Measurements from ENCODE around the gene MADD.
"Not testable (repeated sequence)": the region's sequence is repeated elsewhere in the genome, so short reads cannot be mapped to it uniquely, and the experiment has no call there.

MADD gene

DNA sequence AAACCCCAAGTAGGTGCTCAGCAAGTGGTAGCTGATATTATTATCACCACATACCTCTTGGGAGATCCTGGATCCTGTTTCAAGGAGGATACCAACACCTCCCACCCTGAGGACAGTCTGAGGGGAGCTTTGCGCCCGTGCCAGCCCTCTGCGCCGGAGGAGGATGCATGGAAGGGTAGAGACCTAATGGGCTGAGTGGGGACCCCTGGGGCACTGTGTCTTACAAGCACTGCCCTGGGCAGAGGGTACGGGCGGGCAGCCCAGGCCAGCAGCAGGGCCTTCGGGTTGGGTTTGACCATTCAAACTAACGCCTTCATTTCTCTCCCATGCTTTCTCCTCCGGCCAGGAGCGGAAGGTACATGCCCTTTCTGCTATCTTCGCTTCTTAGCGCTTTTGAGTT lies 56.3 kb downstream of the MADD start:
- DNase-seq = no peak

DNA sequence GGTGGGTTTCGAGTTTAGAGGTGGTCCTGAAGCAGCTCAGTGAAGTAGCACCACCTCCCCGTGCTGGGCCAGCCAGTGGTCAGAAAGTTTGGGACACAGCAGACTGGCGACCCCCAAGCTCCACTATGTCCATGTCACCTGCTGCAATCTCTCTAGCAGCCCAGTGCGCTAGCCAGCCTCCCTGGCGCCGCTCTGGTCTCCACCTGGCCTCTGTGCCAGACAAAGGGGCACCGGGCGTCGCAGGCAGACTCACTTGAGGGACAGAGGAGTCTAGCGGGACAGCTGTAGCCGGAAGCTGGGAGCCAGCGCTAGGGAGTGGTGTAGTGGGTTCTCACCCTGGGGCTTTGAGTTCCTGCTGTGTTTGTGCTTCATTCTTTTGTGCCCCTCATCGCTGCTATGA lies 57.1 kb downstream of the MADD start:
- DNase-seq = no peak

DNA sequence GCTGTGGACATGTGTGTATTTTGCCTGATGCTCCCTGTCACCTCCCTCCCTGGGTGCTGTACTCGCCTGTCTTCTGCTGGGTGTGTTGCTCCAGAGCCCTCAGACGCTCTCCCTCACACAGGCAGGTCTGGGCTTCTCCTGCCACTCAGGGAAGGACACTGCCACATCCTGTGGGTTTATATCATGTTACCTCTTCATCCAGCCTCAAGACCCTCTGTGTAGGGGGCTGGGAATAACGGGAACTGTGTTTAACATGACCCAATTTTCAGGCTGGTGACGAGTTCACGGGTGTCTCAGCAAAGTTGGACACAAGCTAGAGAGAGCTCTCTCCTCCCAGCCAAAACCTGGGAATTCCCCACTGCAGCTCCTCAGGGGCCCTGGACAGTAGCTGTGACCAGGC lies 58.0 kb downstream of the MADD start:
- no peak for DNase-seq

DNA sequence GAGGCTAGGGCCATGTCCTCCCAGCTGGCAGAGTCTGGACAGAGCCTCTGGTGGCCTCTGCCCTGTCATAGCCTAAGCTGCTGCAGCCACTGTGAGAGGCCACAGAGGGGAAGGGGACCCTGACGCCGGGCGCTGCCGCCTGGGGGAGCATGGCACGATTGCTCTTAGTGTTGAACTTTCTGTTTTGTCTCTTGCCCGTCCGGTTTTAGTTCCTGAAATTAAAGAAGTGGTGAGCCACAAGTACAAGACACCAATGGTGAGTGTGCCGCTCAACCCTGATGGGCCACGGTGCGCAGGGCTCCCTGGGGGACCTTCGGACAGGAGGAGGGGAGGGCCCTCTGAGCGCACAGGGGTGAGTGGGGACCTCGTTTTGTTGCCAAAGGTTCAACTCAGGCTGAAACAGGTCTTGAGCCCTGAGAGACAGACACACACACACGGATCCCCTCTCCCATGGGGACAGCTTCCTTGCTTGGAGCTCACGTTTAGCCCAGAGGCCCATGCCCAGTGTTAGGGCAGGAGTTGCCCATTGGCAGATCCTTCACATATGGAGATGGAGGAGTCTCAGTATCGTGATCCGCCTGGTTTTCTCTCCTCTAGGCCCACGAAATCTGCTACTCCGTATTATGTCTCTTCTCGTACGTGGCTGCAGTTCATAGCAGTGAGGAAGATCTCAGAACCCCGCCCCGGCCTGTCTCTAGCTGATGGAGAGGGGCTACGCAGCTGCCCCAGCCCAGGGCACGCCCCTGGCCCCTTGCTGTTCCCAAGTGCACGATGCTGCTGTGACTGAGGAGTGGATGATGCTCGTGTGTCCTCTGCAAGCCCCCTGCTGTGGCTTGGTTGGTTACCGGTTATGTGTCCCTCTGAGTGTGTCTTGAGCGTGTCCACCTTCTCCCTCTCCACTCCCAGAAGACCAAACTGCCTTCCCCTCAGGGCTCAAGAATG lies 58.8 kb downstream of the MADD start:
- no peak for DNase-seq

DNA sequence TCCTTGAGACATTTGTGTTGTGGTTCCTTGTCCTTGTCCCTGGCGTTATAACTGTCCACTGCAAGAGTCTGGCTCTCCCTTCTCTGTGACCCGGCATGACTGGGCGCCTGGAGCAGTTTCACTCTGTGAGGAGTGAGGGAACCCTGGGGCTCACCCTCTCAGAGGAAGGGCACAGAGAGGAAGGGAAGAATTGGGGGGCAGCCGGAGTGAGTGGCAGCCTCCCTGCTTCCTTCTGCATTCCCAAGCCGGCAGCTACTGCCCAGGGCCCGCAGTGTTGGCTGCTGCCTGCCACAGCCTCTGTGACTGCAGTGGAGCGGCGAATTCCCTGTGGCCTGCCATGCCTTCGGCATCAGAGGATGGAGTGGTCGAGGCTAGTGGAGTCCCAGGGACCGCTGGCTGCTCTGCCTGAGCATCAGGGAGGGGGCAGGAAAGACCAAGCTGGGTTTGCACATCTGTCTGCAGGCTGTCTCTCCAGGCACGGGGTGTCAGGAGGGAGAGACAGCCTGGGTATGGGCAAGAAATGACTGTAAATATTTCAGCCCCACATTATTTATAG lies 59.6 kb downstream of the MADD start:
- no peak for DNase-seq

DNA sequence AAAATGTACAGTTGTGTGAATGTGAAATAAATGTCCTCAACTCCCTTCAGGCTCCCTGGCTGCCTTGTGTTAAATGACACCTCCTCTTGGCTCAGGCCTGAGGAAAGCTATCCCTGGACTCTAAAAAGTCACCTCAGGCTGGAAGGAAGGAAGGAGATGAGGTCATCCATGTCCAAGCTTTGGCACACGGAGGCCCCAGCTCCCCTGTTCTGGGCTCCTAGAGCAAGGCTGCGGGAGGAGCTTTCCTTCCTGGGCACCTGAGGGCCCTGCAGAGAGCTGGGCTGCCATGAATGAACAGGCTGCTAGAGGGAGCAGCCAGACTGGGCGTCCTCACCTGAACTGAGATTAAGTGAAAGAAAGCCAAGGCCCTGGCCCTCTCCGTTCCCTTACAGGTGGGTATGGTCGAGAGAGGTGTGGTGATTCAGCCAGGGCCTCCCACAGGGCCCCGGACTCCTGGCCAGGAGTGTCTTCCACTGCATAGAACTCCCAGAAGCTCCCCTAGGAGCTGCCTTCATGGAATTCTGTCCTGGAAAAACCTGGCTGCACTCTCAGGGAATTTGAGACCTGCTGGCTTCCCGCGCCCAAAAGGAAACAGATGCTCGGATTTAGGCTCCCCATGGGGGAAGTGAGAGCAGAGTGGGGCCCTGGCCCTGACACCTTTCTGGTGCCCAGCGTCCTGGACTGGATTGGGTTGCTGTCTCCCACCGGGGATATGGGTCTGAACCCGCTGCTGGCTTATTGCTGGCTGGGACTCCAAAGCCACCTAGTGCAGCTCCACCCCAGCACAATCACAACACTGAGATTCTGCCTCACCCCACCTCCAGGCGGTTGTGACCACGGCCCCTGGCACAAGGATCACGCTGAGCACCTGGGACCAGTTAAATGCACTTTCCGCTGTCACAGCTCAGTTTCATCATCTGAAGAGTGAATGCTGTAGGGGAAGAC lies 60.3 kb downstream of the MADD start:
- DNase-seq = no peak

DNA sequence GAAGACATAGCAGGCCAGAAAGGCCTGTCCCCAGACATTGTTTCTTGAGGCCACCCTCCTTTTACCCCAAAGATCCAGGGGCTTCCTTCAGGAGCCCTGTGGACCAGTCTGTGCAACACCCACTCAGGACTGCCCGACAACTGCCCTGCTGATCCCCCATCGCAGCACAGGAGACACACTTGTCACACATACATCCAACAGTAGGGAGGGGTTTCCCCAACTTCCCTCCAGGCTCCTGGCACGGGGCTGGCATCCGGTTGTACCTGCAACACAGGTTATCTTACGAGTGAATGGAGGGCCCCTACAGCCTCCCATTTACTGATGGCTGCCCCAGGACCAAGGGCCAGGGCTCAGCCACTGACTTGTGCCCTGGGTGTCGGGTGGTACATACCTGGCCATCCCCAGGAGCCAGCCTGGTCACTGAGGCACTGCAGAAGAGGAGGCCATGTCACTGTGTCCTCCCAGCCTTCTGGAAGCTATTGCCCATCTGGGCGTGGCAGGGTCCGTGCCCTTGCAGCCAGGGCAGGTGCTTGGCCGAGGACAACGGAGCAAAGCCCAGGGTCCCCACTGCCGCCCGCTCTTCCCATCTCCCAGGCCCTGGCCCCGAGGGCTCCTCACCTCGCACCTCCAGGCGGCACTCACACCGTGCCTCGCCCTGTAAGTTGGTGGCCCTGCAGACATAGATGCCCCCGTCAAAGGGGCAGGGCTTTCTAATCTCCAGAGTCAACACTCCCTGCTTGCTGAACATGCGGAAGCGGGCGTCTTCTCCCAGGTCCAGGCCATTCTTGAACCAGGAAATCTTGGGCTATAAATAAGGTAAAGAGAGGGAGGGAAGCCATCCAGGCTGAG lies 61.7 kb downstream of the MADD start:
- no peak for DNase-seq

DNA sequence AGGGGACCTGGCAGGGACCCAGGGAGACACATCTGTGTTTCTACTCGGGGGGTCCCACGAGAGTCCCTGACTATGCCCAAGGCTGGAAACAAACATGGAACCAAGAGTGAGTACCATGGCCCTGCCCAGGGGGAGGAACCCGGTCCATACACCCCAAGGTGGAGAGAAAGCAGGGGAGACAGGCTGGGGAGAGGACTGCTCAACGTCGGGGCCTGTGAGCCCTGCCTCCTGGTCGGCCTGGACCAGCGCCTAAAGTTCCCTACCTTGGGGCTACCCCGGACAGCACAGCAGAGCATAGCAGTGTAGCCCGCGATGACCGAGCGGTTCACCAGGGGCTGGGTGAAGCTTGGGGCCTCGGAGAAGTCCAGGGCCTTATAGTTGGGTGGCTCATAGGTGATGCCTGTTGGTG lies 62.4 kb downstream of the MADD start:
- no peak for DNase-seq

DNA sequence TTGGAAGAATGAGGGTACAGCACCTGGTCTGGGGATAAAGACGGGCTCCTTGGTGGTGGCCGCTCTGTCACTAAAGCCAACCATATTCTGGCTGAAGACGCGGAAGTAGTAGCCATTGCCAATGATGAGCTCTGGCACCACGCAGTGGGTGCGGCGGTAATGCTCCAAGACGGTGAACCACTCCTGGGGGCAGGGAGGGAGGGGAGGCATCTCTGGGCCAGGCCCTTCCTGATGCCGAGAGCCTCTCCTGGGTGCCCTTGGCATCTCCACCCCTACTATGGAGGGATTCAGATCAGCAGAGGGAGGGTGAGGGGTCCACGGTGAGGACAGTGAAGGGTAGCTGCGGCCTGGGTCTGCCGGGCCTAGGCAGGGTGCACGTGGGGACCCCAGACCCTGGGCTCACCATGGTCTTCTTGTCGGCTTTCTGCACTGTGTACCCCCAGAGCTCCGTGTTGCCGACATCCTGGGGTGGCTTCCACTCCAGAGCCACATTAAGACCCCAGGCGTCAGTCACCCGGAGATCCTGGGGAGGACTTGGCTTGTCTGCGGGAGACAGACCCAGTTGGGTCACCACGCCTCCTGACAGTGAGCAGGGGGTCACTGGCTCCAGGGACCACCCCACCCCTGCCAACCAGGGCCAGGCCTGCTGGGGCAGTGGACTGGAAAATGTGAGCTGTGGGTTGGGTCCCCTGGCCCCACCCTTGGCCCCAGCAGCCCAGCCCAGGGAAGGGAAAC lies 63.0 kb downstream of the MADD start:
- DNase-seq = no peak

DNA sequence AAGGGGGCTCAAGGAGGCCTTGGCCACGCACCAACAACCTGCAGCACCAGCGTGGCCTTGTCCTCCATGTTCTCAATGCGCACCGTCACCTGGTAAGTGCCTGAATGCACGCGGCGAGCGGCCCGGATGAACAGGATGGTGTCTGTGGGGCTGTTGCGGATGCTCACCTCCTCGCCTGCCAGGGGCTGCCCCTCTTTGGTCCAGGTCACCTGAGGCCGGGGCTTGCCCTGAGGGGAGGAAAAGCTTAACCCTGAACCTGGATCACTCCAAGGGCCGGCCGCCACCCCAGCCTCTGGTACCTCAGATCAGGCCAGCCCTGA lies 63.6 kb downstream of the MADD start:
- no peak for DNase-seq

DNA sequence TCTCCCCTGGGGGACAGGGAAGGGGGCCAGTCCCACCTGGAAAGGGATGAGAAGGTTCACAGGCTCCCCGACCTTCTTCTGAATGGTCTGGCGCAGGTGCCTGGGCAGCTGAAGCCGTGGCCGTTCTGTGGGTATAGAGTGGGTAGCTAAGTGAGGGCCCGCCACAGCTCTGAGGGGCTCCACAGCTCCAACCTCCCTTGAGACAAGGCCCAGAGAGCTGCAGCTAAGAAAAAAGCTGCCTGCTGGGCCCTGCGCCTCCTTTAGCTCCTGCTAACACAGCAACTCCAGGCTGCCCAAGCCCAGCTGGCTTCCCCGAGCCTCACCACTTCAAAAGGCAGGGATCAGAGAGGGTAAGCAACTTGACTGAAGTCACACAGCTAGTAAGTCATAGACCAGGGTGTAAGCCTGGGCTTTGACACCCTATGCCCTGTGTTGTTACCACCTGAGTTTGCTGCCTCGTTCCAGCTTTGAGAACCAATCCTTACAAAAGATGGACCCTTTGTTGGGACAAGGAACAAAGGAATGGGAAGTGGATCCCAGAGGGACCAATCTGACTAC lies 64.0 kb downstream of the MADD start:
- no peak for DNase-seq

DNA sequence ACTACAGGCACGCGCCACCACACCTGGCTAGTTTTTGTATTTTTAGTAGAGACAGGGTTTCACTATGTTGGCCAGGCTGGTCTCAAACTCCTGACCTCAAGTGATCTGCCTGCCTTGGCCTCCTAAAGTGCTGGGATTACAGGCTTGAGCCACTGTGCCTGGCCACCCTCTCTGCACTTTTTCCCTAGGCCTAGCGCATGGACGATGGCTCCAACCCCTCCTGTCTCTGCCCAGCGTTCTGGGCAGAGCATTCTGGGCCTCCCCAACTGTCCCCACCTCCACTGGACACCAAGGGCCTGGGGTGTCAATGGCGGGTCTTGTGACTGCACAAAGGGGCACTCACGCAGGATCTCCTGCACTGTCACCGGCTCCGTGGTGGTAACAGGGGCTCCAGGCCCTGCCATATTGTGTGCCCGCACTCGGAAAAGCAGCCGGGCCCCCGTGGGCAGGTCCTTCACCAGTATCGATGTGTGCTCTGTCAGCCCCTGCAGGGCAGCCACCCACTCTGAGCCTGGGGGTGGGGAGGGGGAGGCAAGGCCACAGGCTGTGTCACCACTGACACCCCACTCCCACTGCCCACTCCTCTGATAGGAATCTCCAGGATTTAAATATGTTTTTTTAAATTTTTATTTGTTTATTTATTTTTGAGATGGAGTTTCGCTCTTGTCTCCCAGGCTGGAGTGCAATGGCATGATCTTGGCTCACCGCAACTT lies 64.9 kb downstream of the MADD start:
- DNase-seq = not testable (repeated sequence)

DNA sequence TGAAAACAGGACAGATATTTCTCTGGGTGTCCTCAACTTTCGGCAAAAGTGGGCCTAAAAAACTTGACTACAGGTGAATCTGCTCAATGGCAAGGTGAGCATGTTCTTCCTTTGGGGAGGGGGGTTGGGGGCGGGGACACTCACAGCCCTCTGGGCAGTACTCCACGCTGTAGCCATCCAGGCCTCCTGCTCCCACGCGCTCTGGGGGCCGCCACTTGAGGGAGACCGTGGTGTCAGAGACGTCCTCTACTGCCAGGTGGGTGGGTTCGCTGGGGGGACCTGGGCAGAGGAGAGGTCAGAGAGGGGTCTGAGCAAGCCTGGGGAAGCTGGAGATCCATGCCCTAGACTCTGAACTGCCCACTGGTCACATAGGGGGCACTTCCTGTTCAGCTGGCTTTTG lies 65.8 kb downstream of the MADD start:
- DNase-seq = no peak

DNA sequence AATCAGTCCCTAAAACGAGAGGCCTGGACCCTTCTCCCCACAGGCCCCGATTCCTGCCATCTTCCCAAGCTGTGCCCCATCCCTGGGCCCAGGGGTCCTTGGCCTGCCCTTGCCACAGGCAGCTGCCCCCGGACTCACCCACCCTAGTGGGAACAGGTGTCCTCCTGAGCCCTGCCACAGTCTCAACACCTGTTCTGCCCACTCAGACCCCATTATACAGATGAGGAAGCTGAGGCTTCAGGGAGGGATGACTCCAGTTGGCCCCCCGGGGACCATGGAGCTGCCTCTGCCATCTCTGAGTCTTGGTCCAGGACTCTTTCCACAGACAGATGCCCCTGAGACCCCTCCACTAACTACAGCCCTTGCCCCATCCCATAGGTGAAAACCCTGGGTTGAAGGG lies 66.7 kb downstream of the MADD start:
- no peak for DNase-seq

DNA sequence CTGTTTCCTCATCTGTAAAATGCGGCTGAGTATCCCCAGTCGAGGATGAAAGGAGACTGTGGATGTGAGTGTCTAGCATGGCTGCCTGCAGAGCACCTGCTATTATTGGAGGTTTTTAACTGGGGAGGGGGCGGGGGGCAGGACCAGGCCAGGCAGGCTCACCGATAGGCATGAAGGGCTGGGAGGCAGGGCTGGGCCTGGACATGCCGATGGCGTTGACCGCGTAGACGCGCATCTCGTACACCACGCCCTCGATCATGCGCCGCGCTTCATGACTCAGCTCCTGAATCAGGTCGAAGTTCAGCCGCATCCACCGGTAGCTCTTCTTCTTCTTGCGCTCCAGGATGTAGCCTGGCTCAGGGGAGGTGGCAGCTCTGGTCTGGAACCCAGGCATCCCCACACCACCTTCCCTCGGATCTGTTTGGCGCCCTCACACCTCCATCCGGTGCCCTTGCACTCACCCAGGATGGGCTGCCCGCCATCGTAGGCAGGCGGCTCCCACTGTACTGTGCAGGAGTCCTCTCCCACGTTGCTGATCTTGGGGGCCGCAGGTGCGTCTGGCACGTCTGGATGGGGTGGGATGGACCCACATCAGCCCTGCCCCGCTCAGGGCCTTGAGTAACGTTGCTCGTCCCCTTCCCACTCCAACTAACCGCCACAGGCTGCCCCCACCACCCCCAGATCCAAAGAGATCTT lies 67.4 kb downstream of the MADD start:
- DNase-seq = no peak

DNA sequence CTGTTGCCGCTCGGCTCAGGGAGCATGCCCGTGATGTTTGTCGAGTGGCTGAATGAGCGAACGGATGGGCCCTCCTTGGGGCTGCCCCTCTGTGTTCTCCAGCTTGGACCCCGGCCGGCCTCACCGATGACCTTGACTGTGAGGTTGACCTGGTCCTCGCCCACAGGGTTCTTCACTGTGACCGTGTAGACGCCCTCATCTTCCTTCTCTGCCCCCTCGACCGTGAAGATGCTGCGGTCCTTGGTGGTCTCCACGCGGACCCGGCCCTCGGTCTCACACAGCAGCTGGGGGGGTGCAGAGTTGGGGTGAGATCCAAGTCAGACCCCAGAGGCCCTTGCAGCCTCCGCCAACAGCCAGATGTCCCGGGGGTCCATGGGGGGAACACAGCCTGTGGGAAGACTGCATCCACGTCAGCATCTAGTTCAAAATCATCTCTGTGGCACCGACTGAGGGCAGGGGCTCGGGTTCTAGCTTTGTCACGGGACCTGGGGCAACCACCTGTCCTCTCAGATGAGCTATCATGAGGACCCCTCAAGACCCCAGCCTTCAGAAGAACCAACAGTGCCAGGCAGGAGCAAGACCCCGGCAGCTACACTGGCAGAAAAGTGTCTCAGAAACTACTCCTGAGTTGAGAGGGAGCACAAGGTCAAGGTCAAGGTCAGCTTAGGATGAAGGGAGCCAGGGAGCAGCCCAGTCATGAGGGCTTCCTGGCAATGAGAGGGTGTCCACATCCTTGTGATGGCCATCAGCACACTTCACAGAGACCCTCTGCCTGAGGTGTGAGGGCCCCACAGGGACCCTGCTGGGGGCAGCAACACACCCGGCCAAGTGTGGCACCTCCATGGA lies 68.7 kb downstream of the MADD start:
- no peak for DNase-seq

DNA sequence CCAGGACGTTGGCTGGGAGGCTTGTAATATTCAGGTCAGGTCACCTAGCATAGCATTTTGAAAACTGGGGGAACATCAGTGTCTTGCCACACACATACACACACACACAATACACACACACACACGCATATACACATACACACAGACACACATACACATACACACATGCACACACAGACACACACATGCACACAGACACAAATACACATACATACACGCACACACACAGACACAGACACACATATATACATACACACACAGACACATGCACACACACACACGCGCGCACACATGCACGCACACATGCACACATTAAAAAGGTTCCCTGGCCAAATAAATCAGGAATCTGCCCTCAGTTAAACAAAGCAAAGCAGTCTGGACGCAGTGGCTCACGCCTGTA lies 70.1 kb downstream of the MADD start:
- DNase-seq = no peak

DNA sequence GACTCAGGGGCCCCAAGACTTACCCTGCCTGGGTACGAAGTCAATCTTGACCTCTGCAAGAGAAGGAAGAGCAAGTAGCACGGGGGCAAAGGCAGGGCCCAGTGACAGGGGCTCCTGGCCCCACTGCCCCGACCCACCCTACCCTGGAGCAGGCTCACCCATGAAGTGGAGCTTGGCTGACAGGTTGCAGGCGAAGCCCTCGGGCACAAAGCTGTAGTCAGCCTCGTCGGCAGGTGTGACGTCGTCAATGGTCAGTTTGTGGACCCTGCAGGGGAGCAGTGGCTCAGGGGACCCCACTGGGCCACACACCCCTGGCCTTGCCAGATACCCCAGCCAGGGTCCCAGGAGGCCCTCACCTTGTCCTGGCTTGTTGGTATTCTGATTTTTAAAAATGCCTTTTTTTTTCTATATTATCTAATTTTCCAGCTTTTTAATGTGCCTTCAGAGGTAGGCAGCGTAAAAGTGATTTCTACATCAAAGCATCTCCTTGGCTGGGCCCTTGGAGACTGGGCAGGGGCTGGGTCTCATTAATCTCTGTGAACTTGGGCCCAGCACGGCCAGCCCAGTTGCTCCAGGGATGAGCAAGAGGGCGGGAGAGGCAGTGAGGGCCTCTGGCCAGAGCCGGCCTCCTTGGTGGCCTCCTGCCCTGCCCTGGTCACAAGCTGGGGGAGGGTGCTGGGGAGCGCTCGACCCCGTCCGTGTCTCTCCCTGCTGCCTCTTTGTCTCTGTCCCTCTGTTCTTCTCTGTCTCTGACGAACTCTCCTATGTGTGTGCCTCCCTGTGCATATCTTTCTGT lies 71.2 kb downstream of the MADD start:
- no peak for DNase-seq
